Epithelial cell of prostate (primary cell): Measurements from ENCODE around the gene GREB1.

Source experiments
- DNase-seq: peaks from one replicate; pipeline ENCODE4 v3.0.0-alpha.2; 2011; ENCODE audit warnings: low read depth, low spot score
- H3K27ac ChIP-seq: fragments of 450-650 bp; 2 replicates; pipeline ENCODE4 v1.5.1; 2017; ENCODE audit warnings: mild to moderate bottlenecking

Gene GREB1

GRCh38 chr2:11578081-11578948, 44.5 kb downstream of the GREB1 start:
- DNase-seq: no peak
- H3K27ac ChIP-seq: no peak overlapping the region

GRCh38 chr2:11578986-11579774, 45.3 kb downstream of the GREB1 start:
- no peak for DNase-seq
- H3K27ac ChIP-seq: no peak overlapping the region

DNA sequence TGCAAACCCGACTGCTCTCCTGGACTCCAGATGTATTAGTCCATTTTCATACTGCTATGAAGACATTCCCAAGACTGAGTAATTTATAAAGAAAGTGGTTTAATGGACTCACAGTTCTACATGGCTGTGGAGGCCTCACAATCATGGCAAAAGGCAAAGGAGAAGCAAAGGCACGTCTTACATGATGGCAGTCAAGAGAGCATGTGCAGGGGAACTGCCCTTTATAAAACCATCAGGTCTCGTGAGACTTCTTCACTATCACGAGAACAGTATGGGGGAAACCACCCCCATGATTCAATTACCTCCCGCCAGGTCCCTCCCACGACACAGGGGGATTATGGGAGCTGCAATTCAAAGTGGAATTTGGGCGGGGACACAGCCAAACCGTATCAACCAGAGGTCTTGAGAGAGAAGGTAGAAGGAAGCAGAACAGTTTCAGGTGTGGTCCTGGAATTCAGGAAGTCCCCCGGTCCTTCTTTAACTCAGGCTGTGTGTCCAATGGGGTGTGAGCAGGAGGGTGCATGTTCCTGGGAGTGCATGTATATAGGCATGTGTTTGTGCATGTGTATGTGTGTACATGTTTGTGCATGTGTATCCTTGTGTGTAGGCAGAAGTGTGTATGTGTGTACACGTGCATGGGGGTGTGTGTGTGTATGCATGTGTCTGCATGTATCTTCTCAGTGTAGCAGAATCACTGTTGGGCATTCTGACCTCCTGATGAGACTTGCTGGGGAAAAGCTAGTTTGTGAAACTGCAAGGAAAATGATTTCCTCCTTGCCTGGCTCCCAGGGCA, 46.2 kb downstream of the GREB1 start:
- DNase-seq: no peak
- H3K27ac ChIP-seq: no peak overlapping the region

DNA sequence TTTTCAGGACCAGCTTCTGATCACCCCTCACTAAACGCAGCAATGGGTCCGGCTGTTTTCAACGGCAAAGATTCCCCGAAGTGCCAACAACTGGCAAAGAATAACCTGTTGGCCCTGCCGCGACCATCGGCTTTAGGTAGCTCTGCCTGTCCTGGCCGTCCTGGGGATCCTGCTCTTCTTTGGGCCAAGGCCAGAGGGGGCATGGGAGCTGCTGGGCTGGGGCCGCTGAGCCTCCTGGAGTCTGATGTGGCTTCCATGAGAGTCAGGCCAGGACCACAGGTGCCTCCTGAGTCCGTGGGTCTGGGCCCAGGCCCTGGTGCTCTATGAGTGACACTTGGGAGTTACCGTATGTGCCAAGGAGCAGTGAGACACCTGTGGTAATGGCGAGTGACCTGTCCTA, 46.9 kb downstream of the GREB1 start:
- no peak overlapping the region for H3K27ac ChIP-seq

DNA sequence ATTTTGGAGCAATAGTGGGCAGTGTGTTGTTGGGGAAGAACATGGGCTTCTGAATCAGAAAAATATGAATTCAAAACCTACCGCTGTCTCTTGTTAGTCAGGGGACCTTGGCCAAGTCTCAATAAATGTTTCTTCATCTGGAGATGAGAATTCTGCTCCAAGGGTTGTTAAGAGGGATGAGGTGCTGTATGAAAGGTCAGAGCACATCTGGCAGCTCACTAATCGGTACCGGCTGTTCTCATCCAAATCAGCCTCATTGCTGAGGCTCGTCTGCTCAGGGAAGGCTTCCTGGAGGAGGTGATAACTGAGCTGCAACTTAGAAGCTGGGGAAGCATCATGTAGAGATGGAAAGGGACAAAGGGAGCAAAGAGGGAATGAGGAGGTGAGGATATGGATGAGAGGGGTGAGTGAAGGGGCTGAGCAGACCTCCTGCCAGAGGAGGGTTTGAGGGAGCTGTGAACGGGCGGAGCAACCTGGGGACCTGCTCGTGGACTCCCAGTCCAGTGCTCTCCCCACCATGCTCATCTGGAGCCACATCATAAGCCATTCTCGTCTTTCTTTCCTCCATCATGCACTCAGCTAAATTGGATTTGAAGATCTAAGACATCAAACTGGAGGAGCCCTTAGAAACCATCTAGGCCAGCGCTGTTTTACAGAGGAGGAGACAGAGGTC, 47.4 kb downstream of the GREB1 start:
- no peak for DNase-seq
- H3K27ac ChIP-seq: no peak overlapping the region

More for the DNA sequence above, 46.9 kb downstream of the GREB1 start:
- DNase-seq: no peak

DNA sequence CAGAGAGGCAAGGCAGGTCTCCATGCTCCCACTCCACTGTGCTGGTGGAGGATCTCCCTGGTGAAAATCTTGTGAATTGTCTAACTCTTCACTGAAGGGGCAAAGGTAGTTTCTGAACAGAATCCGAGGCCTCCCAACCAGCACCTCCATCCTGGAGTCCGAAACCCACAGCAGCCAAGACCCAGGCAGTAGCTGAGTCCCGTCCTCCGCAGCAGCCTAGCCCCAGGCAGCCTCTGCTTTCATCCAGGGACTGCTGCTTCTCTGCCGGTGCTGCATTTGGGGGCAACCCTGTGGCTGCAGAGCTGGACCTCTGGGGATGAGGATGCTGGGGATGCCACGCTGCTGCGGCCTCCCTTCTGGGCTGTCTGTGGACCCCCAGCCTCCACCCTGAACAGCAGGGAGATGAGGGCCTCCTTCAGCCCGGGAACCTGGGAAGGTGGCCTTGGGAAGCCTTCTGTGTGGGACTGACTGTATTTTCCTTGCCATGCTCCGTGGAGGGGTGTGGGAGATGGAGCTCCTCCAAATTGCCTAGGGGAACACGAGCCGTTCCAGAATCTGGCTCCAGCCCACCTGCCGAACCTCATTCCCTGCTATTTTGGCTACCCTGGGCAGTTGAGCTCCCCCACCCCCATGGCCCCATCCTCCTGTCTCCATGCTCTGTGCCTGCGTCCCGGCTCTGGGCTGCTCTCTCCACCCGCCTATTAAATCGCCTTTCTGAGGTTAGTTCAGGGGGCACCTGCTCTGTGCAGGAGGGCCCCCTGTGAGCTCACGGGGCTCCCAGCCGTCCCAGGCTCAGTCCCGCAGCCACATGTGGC, 48.2 kb downstream of the GREB1 start:
- H3K27ac ChIP-seq: no peak overlapping the region
- no peak for DNase-seq

- DNase-seq: no peak
Observed at GRCh38 chr2:11582612-11582861, 48.7 kb downstream of the GREB1 start.

GRCh38 chr2:11582862-11583752, 49.3 kb downstream of the GREB1 start:
- DNase-seq: no peak
- H3K27ac ChIP-seq: no peak overlapping the region

More at GRCh38 chr2:11582612-11582861, 48.7 kb downstream of the GREB1 start:
- H3K27ac ChIP-seq: no peak overlapping the region

DNA sequence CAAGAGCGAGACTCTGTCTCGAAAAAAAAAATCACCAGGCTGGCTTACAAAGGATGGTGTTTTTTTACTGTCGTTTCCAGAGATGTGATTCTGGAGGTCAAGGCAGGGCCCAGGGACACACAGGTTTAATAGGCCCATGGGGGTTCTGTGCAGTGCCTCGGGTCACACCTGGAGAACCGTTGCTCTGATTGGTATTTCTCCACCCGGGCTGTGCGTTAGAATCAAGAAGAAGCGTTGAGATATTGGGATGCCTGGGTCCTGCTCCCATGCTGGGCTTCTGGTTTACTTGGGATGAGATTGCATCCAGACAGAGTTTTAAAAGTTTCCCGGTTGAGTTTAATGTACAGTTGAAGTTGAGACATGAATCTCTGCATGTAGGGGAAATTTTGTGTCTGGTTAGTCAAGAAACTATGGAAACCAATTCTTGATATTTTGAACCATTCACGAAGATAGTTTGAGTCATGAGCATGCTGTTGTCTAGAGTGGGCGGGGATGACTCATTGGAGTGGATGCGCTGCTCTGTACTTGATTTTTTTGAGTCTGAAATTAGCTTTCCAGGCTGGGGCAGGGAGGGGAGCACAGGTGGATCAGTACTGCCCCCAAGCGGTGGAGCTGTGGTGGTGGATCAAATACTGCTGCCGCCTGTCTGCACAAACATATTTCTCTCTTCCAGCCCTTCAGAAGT, 50.1 kb downstream of the GREB1 start:
- no peak overlapping the region for H3K27ac ChIP-seq
- peak; percentile 43 for DNase-seq

- DNase-seq: no peak
- no peak overlapping the region for H3K27ac ChIP-seq
Observed at GRCh38 chr2:11584525-11585056, 50.7 kb downstream of the GREB1 start.

GRCh38 chr2:11585071-11585470, 51.2 kb downstream of the GREB1 start:
- no peak overlapping the region for H3K27ac ChIP-seq
- no peak for DNase-seq

- H3K27ac ChIP-seq: no peak overlapping the region
- DNase-seq: no peak
Observed at GRCh38 chr2:11588228-11589110, 54.6 kb downstream of the GREB1 start.

DNA sequence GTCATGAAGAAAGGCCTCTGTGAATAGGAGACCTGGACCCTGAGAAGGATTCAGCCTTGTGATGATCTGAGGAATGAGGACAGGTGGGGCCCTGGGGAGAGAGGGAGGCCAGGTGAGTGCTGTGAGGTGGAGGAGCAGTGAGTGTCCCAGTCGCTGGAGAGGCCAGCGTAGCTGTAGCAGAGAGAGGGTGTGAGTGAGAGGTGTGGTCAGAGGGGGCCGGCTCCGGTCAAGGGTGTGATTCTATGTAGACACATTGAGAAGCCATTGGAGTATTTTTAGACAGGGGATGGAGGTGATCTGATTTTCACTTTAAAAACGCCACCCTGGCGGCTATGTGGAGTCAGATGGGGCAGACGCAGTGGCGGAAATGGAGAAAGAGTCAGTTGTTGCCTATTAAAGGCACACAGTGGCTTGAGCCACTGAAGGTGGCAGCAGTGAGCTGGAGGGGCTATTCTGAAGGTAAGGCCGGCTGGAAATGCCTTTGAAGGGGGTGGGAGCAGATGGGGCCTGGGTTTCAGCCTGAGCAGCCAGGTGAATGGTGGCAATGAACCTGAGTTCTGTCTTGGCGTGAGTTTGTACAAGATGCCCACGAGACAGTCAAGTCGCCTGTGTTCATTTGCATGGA, 55.6 kb downstream of the GREB1 start:
- DNase-seq: no peak

DNA sequence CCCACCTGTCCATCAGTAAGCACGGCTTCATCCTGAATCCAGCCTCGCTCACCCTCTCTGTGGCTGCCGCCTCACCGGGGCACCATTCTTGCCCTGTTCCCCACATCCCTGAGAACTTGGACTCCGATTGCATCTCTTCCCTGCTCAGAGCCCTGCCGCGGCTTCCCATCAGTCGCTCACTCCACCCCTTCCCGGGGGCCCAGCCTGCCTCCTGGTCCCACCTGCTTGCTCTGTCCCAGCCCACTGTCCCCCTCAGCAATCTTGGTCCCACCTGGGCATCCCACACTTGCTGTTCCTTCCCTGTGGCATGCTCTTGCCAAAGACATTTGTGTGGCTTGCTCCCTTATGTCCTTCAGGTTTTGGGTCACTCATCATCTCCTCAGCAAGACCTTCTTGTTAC, 56.3 kb downstream of the GREB1 start:
- DNase-seq: no peak
- no peak overlapping the region for H3K27ac ChIP-seq

More for the DNA sequence above, 55.6 kb downstream of the GREB1 start:
- no peak overlapping the region for H3K27ac ChIP-seq

DNA sequence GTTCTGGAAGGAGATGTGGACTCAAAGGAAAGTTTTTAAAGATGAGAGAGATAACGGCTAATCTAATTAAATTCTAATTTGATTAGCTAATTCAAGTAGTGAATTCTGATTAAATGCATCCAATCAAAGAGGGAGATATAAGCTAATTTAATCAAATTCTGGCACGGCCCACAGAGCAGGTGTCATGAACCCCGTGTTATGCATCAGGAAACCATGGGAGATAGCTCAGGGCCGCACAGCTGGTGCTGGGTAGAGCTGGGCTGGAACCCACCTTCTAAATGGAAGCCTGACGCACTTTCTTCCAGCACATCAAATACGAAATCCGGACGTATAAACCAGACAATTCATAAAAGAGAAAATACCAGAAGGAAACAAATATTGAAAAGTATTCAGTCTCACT, 57.2 kb downstream of the GREB1 start:
- no peak overlapping the region for H3K27ac ChIP-seq
- DNase-seq: no peak
